Ovary (tissue), 3 donors: ENCODE measurements around the gene WASHC2A.
"Not testable (repeated sequence)": the region's sequence is repeated elsewhere in the genome, so short reads cannot be mapped to it uniquely, and the experiment has no call there.

ENCODE experiments used
- POLR2A ChIP-seq: fragments of 450-650 bp; IDR thresholded peaks from one replicate; pipeline ENCODE4 v1.6.1; 2017; ENCODE audit warnings: antibody characterized with exemption, mild to moderate bottlenecking, moderate library complexity
- TF ChIP-seq, protein P1 (sequence below), 3 donors: fragments of 450-650 bp in 2 of 3; fragments of 200-600 bp in 1 of 3; IDR thresholded peaks; one replicate each; pipeline versions ENCODE4 v1.5.1 to v1.8.0; 2016 to 2022; ENCODE audit warnings: antibody characterized with exemption in 3 of 3, mild to moderate bottlenecking in 1 of 3
- donor health status: DM: no; HTN: no; CAD: no.

DNA sequence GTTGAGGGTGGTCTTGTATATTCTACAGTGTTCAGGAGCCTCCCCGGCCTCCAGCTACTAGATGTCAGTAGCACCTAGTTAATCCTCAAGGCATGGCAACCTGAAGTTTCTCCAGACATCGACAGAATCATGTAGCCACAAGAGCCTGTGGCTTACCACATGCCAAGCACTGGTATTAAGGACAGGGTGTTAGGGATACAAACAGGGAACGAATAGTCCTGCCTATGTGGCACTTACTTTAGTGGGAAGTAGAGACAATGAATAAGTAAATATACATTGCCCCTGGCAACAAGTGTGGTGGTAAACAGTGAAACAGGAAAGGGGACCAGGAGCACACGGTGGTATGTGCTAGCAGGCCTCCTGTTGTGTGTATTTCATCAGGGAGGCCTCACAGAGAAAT, 32.4 kb upstream of the WASHC2A start:
- TF ChIP-seq, protein P1, sequence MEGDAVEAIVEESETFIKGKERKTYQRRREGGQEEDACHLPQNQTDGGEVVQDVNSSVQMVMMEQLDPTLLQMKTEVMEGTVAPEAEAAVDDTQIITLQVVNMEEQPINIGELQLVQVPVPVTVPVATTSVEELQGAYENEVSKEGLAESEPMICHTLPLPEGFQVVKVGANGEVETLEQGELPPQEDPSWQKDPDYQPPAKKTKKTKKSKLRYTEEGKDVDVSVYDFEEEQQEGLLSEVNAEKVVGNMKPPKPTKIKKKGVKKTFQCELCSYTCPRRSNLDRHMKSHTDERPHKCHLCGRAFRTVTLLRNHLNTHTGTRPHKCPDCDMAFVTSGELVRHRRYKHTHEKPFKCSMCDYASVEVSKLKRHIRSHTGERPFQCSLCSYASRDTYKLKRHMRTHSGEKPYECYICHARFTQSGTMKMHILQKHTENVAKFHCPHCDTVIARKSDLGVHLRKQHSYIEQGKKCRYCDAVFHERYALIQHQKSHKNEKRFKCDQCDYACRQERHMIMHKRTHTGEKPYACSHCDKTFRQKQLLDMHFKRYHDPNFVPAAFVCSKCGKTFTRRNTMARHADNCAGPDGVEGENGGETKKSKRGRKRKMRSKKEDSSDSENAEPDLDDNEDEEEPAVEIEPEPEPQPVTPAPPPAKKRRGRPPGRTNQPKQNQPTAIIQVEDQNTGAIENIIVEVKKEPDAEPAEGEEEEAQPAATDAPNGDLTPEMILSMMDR (IDR thresholded peaks at IDR 0.05) = not testable (repeated sequence)
- TF ChIP-seq POLR2A = not testable (repeated sequence)
